Natural killer cell (primary cell): ENCODE results near the gene PEAK3. TPM values are rescaled to one million over a fixed set of nuclear protein-coding genes. Genes with fewer than 3 reads are reported as not detected.
A peak's percentile ranks its signal among the peaks of the same experiment; 100 is the strongest.

Source experiments
- ATAC-seq, 3 donors: fragments of 150-1000 bp in 2 of 3; fragments of 200-7000 bp in 1 of 3; cut with Tn5 transposase; 1 replicate in 1 of 3; 2 replicates in 2 of 3; pipeline ENCODE4 v1.10.0; 2021; ENCODE audit warnings: mild to moderate bottlenecking in 2 of 3, moderate library complexity in 2 of 3
- DNase-seq, 2 donors: peaks; one replicate each; pipeline versions ENCODE4 v3.0.0 to v3.0.0-alpha.2; 2013 to 2021; ENCODE audit warnings: mixed read lengths in 1 of 2
- H3K27ac ChIP-seq: one replicate; pipeline ENCODE4 v1.5.1; 2013; ENCODE audit warnings: mild to moderate bottlenecking, low read length
- H3K27me3 ChIP-seq: one replicate; pipeline ENCODE4 v1.6.1; 2013; ENCODE audit warnings: low read length; ENCODE audit not compliant: control insufficient read depth, insufficient read depth
- H3K36me3 ChIP-seq: one replicate; pipeline ENCODE4 v1.6.1; 2013; ENCODE audit warnings: low read length; ENCODE audit not compliant: control insufficient read depth, insufficient read depth
- H3K4me1 ChIP-seq: one replicate; pipeline ENCODE4 v1.6.1; 2013; ENCODE audit warnings: low read length; ENCODE audit not compliant: control insufficient read depth, insufficient read depth
- H3K4me3 ChIP-seq: one replicate; pipeline ENCODE4 v1.5.1; 2013; ENCODE audit warnings: low read length
- H3K9me3 ChIP-seq: one replicate; pipeline ENCODE4 v1.6.1; 2013; ENCODE audit warnings: low read length; ENCODE audit not compliant: control insufficient read depth, insufficient read depth
- H3K27ac Mint-ChIP-seq, 2 donors: one replicate each; pipeline ENCODE4 v1.8.0; 2022; ENCODE audit warnings: mild to moderate bottlenecking in 2 of 2, mixed read lengths in 2 of 2, moderate library complexity in 1 of 2
- H3K27me3 Mint-ChIP-seq, 2 donors: one replicate each; pipeline ENCODE4 v1.8.0; 2022; ENCODE audit warnings: low read depth in 2 of 2, mixed read lengths in 2 of 2
- H3K36me3 Mint-ChIP-seq: one replicate; pipeline ENCODE4 v1.8.0; 2022; ENCODE audit warnings: mixed read lengths
- H3K4me1 Mint-ChIP-seq, 2 donors: one replicate each; pipeline ENCODE4 v1.8.0; 2022; ENCODE audit warnings: mixed read lengths in 2 of 2
- H3K4me3 Mint-ChIP-seq: one replicate; pipeline ENCODE4 v1.8.0; 2022; ENCODE audit warnings: mild to moderate bottlenecking, moderate library complexity, mixed read lengths
- H3K9me3 Mint-ChIP-seq, 2 donors: one replicate each; pipeline ENCODE4 v1.8.0; 2022; ENCODE audit warnings: mixed read lengths in 2 of 2
- WGBS: methylation state at CpG from one replicate; pipeline ENCODE4 v1.1.7; 2013; ENCODE audit warnings: missing lambda C conversion rate; ENCODE audit not compliant: insufficient coverage; 5-methylcytosine and 5-hydroxymethylcytosine counted together
- intact Hi-C: fragments of 100-400 bp; cut with micrococcal nuclease; formaldehyde crosslinking; loops from one replicate; pipeline ENCODE4 v1.14.2; 2022
- total RNA-seq, 4 donors: library from RNA; stranded (reverse); fragments of 120-200 nt in 1 of 4; gene quantifications; one replicate each; pipeline versions ENCODE4 v1.2.3 to v1.2.4, GENCODE V29; 2013 to 2022
- TF ChIP-seq, protein P1 (sequence below): fragments of 200-600 bp; IDR thresholded peaks from one replicate; pipeline ENCODE4 v1.8.0; 2022; ENCODE audit warnings: antibody characterized with exemption

Gene PEAK3, protein sequence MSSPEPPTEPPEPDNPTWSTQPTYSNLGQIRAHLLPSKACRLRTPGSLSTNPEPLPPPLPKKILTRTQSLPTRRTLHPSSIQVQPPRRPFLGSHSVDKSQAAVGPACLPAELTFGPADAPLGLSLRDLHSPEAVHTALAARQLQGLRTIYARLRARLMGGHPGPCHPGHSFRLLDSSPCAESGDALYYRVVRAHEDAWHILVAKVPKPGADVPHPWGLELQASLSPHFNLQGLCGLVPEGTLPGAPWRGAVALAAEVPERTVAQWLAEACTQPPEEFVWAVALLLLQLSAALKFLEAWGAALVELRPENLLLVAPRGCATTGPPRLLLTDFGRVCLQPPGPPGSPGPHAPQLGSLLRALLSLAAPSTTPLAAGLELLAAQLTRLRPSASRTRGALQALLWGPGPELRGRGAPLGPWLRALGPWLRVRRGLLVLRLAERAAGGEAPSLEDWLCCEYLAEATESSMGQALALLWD
- 1 to 10 TPM; 5.7 to 9.5 (median 8.4) TPM for total RNA-seq
- total RNA-seq (2013): 1.8 TPM

DNA sequence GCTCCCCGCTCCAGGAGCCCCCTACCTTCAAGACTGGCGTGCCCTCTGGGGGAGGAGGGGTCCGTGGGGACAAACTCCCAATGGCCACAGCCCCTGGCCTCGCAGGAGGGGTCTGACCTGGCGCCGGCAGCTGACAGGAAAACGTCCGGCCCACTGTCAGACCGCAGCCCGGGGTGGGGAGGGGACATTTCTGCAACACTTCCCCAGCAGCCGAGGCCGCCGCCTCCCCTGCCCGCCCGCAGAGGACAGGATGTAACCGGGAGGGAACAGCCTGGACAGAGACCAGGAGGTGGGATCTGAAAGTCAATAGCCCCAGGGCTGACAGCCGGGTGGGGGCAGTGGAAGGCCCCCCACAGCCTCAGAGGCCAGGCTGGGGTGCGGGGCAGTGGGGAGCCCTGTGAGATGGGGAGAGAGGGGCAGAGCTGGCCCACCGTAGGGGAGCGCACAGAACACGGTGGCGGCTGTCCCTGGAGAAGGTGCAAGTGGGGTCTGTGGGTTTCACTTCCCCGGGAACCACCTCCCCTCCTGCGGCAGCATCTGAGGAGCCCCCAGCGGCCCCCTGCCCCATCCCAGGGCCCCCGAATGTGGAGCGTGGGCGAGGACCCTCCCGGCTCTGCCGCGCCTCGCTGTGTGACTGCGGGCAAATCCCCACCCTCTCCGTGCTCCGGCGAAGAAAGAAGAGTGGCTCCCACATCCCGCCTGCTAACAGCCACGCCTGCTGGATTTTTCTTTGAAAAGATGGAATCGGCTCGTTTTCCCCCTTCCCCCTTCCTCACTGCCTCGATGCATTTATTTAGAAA lies at the start of gene PEAK3:
Gene PEAK3 (minus strand): TSS at position 114 of the 800 bp plus-strand sequence. CDS start 1,244 bp downstream, outside the sequence.
- Histone ChIP-seq H3K36me3 (no peaks in the 10 kb centered on the region), H3K4me1 (peaks cover 31% of the 10 kb centered on the region), H3K9me3 (no peaks in the 10 kb centered on the region), H3K4me3 (peak within 1 kb of the TSS; percentile 50), H3K27ac (peak within 1 kb of the TSS; percentile 58), H3K27me3 (no peaks in the 10 kb centered on the region)
- 9% methylated on average over 40 of the region's 41 CpGs for WGBS
- intact Hi-C loops: no loop called here
- peak; percentile 77 to 87 (median 78) for ATAC-seq
- Mint-ChIP-seq H3K27me3 (no peaks in the 10 kb centered on the region), H3K27ac (peak within 1 kb of the TSS; percentile 81 to 92), H3K4me1 (peaks cover 17 to 35% of the 10 kb centered on the region in 2 donors), H3K4me3 (peak within 1 kb of the TSS; percentile 91), H3K9me3 (no peaks in the 10 kb centered on the region), H3K36me3 (no peaks in the 10 kb centered on the region)
- TF ChIP-seq, protein P1, sequence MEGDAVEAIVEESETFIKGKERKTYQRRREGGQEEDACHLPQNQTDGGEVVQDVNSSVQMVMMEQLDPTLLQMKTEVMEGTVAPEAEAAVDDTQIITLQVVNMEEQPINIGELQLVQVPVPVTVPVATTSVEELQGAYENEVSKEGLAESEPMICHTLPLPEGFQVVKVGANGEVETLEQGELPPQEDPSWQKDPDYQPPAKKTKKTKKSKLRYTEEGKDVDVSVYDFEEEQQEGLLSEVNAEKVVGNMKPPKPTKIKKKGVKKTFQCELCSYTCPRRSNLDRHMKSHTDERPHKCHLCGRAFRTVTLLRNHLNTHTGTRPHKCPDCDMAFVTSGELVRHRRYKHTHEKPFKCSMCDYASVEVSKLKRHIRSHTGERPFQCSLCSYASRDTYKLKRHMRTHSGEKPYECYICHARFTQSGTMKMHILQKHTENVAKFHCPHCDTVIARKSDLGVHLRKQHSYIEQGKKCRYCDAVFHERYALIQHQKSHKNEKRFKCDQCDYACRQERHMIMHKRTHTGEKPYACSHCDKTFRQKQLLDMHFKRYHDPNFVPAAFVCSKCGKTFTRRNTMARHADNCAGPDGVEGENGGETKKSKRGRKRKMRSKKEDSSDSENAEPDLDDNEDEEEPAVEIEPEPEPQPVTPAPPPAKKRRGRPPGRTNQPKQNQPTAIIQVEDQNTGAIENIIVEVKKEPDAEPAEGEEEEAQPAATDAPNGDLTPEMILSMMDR: no peak
- peak; percentile 57 to 74 for DNase-seq

DNA sequence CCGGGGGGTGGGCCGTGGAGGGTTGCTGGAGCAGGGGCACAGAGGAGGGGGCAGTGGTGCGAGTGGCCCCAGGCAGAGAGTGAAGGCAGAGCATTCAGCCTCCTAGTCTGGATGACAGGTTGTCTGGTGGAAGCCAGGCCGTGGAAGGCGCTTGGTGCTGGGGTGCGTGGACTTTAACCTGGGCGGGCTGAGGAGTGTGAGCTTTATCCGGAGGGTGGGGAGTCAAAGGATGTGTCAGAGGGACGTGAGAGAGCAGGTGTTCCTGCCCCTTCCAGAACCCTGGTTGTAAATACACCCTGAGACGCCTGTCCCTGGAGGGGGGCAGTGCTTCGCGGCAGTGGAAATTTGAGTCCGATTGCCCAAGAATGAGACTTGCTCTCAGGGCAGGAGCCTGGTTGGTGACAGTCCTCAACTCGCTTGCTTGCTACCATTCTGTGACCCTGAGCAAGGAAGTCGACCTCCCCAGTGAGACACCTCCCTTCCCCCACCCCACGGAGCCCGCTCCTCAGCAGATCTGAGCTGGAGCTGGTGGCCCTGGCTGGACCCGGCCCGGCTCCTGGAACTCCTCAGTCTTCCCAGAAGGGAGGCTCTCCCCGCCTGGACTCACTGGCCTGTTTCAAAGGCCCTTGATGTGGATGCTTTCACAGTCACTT lies 48.8 kb upstream of the PEAK3 start:
- Histone ChIP-seq H3K27me3 (no peaks in the 10 kb centered on the region), H3K4me1 (peaks cover 63% of the 10 kb centered on the region), H3K36me3 (peaks cover 2% of the 10 kb centered on the region), H3K9me3 (no peaks in the 10 kb centered on the region), H3K27ac (no peak overlapping the region), H3K4me3 (no peak overlapping the region)
- no peaks in the 10 kb centered on the region for H3K27me3 Mint-ChIP-seq
- H3K36me3 Mint-ChIP-seq: no peaks in the 10 kb centered on the region
- WGBS: 78% methylated on average over 20 of the region's 20 CpGs
- peaks cover 20 to 57% of the 10 kb centered on the region in 2 donors for H3K4me1 Mint-ChIP-seq
- peak overlapping the region; percentile 51 to 98 for H3K27ac Mint-ChIP-seq
- DNase-seq: no peak
- H3K4me3 Mint-ChIP-seq: peak overlapping the region; percentile 65
- intact Hi-C loops: no loop called here
- no peaks in the 10 kb centered on the region for H3K9me3 Mint-ChIP-seq
- TF ChIP-seq, protein P1: no peak
- no peak for ATAC-seq

GRCh38 chr19:2330255-2330631 lies 48.3 kb upstream of the PEAK3 start:
- H3K4me3 Mint-ChIP-seq: peak overlapping the region; percentile 65
- no peak overlapping the region for H3K27ac ChIP-seq
- H3K36me3 ChIP-seq: peaks cover 6% of the 10 kb centered on the region
- no peaks in the 10 kb centered on the region for H3K27me3 Mint-ChIP-seq
- H3K27ac Mint-ChIP-seq: peak overlapping the region; percentile 91 to 98
- H3K9me3 Mint-ChIP-seq: no peaks in the 10 kb centered on the region
- DNase-seq (no peak), ATAC-seq (no peak)
- TF ChIP-seq, protein P1: no peak
- peaks cover 68% of the 10 kb centered on the region for H3K4me1 ChIP-seq
- WGBS: 88% methylated on average over 10 of the region's 10 CpGs
- H3K27me3 ChIP-seq: no peaks in the 10 kb centered on the region
- intact Hi-C loops: no loop called here
- no peaks in the 10 kb centered on the region for H3K9me3 ChIP-seq
- peaks cover 25 to 57% of the 10 kb centered on the region in 2 donors for H3K4me1 Mint-ChIP-seq
- no peaks in the 10 kb centered on the region for H3K36me3 Mint-ChIP-seq
- no peak overlapping the region for H3K4me3 ChIP-seq
